Measurements from ENCODE around the gene INSIG1.

- TF ChIP-seq CTCF (conservative IDR thresholded peaks at IDR 0.05) (no peak), EZH2 (IDR thresholded peaks at IDR 0.05; ENCODE audit: low read depth) (no peak)
These were observed 47.8 kb downstream of the INSIG1 start for GRCh38 chr7:155345490-155345889.

Measured in PC-9 (cell line).